Stimulated activated CD8-positive, alpha-beta memory T cell treated with anti-CD3 and anti-CD28 coated beads, Interleukin-7, amount 100 ng/mL, for 48 hours (primary cell): Measurements from ENCODE around the gene GPATCH2.

Source experiments
- DNase-seq, 2 donors: peaks; one replicate each; pipeline ENCODE4 v3.0.0-alpha.2; 2020; ENCODE audit warnings: low read depth in 1 of 2; ENCODE audit errors: extremely low read depth in 1 of 2

Gene GPATCH2

DNA sequence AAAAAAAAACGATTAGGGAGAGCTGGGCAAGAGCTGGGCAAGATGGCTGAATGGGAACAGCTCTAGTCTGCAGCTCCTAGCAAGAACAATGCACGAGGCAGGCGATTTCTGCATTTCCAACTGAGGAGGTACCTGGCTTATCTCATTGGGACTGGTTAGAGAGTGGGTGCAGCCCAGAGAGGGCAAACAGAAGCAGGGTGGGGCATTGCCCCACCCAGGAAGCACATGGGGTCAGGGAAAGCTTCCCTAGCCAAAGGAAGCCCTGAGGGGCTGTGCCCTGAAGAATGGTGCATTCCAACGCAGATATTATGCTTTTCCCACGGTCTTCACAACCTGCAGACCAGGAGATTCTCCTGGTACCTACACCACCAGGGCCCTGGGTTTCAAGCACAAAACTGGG, 251.6 kb downstream of the GPATCH2 start:
- no peak for DNase-seq
